ENCODE results near the gene ZNF710. TPM values are rescaled to one million over a fixed set of nuclear protein-coding genes. Genes with fewer than 3 reads are reported as not detected.

ZNF710 gene
- total RNA-seq, 1 experiment from 2014 or later: 40.7 TPM

GRCh38 chr15:90085565-90085964 lies 84.4 kb downstream of the ZNF710 start:
- Histone ChIP-seq H3K27ac (ENCODE audit: insufficient read length, low read depth, low read length) (no peak overlapping the region), H3T11ph (ENCODE audit: low read length) (no peak overlapping the region), H3K23me2 (ENCODE audit: insufficient read length, low read depth, low read length, poor library complexity, severe bottlenecking) (no peaks in the 10 kb centered on the region), H2BK12ac (ENCODE audit: insufficient read length, low read depth, low read length) (no peak overlapping the region), H3K4me2 (ENCODE audit: insufficient read depth, insufficient read length, low read length) (no peak overlapping the region), H3K4me1 (ENCODE audit: insufficient read depth, low read length) (no peaks in the 10 kb centered on the region), H4K8ac (replicated peaks; ENCODE audit: insufficient read length, low read depth, low read length) (no peak overlapping the region), H2BK20ac (ENCODE audit: low read depth, low read length, poor library complexity, severe bottlenecking) (no peak overlapping the region), H4K5ac (ENCODE audit: insufficient read length, low read depth, low read length) (no peak overlapping the region), H3K27me3 (ENCODE audit: insufficient read depth, low read length) (no peaks in the 10 kb centered on the region), H3K14ac (ENCODE audit: insufficient read depth, low read length) (no peak overlapping the region; the same call in 1 of the 2 replicates), H4K20me1 (ENCODE audit: control insufficient read depth, insufficient read depth, insufficient read length) (no peaks in the 10 kb centered on the region), H4K91ac (ENCODE audit: insufficient read length, low read depth, low read length) (no peak overlapping the region), H2BK5ac (ENCODE audit: insufficient read length, low read length) (no peak overlapping the region), H3K79me2 (ENCODE audit: insufficient read depth, low read length) (no peaks in the 10 kb centered on the region), H2AFZ (ENCODE audit: low read length) (no peak overlapping the region), H2AK5ac (ENCODE audit: insufficient read length, low read length) (no peak overlapping the region), H3K4ac (ENCODE audit: low read depth, low read length) (no peak overlapping the region), H3K9me3 (ENCODE audit: control insufficient read depth, low read depth, low read length) (no peaks in the 10 kb centered on the region), H3K9ac (ENCODE audit: extremely low read depth, insufficient read length, low read length) (no peak overlapping the region), H3K23ac (ENCODE audit: insufficient read length, low read depth, low read length) (no peak overlapping the region), H2BK120ac (ENCODE audit: low read depth, low read length, poor library complexity, severe bottlenecking) (no peak overlapping the region), H3K18ac (ENCODE audit: insufficient read length, low read depth, low read length) (no peak overlapping the region), H3K56ac (ENCODE audit: insufficient read length, low read depth, low read length) (no peak overlapping the region), H2BK15ac (ENCODE audit: low read depth, low read length) (no peak overlapping the region), H3K79me1 (ENCODE audit: insufficient read depth, low read depth, low read length, poor library complexity, severe bottlenecking) (no peaks in the 10 kb centered on the region)
- WGBS (ENCODE audit: extremely low coverage, insufficient read length, low lambda C conversion rate): no CpG with 5 or more reads among the region's 3 CpGs
- Mint-ChIP-seq H3K4me1 (peaks cover 8 to 11% of the 10 kb centered on the region in 2 experiments), H3K27ac (no peak overlapping the region), H3K4me3 (no peak overlapping the region), H3K27me3 (ENCODE audit: low read depth) (no peaks in the 10 kb centered on the region), H3K36me3 (ENCODE audit: insufficient read depth in 1 of 3, low read depth in 3 of 3) (peaks cover 15 to 39% (median 28%) of the 10 kb centered on the region in 3 experiments; a peak in 6 of 7 replicates), H3K9me3 (no peaks in the 10 kb centered on the region; a peak in 1 of 5 replicates)
- no peak for TF ChIP-seq CTCF (conservative IDR thresholded peaks at IDR 0.05)
- DNase-seq: no peak
